ENCODE results near the gene GM2A. TPM values are rescaled to one million over a fixed set of nuclear protein-coding genes. Genes with fewer than 3 reads are reported as not detected.
A peak's percentile ranks its signal among the peaks of the same experiment; 100 is the strongest.
"Not testable (repeated sequence)": the region's sequence is repeated elsewhere in the genome, so short reads cannot be mapped to it uniquely, and the experiment has no call there.

Gene GM2A
- total RNA-seq, 3 donors from 2014 or later, result 22.0 to 32.1 (median 30.9) TPM

- H3K4me3 ChIP-seq, result no peak overlapping the region
- DNase-seq, result peak in 1 of 3 donors; percentile 11
- TF ChIP-seq, protein P1, sequence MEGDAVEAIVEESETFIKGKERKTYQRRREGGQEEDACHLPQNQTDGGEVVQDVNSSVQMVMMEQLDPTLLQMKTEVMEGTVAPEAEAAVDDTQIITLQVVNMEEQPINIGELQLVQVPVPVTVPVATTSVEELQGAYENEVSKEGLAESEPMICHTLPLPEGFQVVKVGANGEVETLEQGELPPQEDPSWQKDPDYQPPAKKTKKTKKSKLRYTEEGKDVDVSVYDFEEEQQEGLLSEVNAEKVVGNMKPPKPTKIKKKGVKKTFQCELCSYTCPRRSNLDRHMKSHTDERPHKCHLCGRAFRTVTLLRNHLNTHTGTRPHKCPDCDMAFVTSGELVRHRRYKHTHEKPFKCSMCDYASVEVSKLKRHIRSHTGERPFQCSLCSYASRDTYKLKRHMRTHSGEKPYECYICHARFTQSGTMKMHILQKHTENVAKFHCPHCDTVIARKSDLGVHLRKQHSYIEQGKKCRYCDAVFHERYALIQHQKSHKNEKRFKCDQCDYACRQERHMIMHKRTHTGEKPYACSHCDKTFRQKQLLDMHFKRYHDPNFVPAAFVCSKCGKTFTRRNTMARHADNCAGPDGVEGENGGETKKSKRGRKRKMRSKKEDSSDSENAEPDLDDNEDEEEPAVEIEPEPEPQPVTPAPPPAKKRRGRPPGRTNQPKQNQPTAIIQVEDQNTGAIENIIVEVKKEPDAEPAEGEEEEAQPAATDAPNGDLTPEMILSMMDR (IDR thresholded peaks at IDR 0.05), result no peak
- no peaks in the 10 kb centered on the region for H3K9me3 ChIP-seq
- H3K4me1 ChIP-seq (ENCODE audit: low read depth), result no peaks in the 10 kb centered on the region
- no peaks in the 10 kb centered on the region for H3K36me3 ChIP-seq (ENCODE audit: low read depth)
- intact Hi-C loops (cut with DNase I, micrococcal nuclease), result no loop called here
- peak; percentile 54 for ATAC-seq
Observed at GRCh38 chr5:151298063-151298855, 45.3 kb downstream of the GM2A start.

- H3K4me3 ChIP-seq, result no peak within 1 kb of the TSS
- H3K4me1 ChIP-seq (ENCODE audit: low read depth), result no peaks in the 10 kb centered on the region
- TF ChIP-seq, protein P1 (IDR thresholded peaks at IDR 0.05), result no peak
- no peaks in the 10 kb centered on the region for H3K9me3 ChIP-seq
- H3K36me3 ChIP-seq (ENCODE audit: low read depth), result no peaks in the 10 kb centered on the region
- intact Hi-C loops (cut with DNase I, micrococcal nuclease), result no loop called here
- DNase-seq, result no peak
- ATAC-seq, result no peak
Observed at GRCh38 chr5:151303666-151304065, 50.7 kb downstream of the GM2A start, which contains the start of gene SLC36A3. Gene SLC36A3, minus strand, starts transcription at chr5:151303766. Its CDS starts 412 bp downstream, at chr5:151303354.

- H3K36me3 ChIP-seq (ENCODE audit: low read depth); H3K4me3 ChIP-seq; intact Hi-C loops (cut with DNase I, micrococcal nuclease); H3K4me1 ChIP-seq (ENCODE audit: low read depth); DNase-seq; H3K9me3 ChIP-seq; ATAC-seq: not testable (repeated sequence)
Observed at GRCh38 chr5:151309266-151309665, 56.3 kb downstream of the GM2A start.

GRCh38 chr5:151309821-151310220, 56.8 kb downstream of the GM2A start:
- ATAC-seq; H3K4me3 ChIP-seq; H3K9me3 ChIP-seq; H3K36me3 ChIP-seq (ENCODE audit: low read depth); H3K4me1 ChIP-seq (ENCODE audit: low read depth); DNase-seq; intact Hi-C loops (cut with DNase I, micrococcal nuclease): not testable (repeated sequence)

DNA sequence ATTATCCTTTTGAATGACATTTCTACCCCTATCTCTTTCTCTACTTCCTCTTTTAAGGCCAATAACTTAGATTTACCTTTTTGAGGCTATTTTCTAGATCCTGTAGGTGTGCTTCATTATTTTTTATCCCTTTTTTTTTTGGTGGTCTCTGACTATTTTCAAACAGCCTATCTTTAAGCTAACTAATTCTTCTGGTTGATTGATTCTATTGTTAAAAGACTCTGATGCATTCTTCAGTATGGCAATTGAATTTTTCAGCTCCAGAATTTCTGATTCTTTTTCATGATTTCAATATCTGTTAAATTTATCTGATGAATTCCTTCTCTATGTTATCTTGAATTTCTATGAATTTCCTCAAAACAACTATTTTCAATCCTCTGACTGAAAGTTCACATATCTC, 57.9 kb downstream of the GM2A start:
- Histone ChIP-seq H3K4me1 (ENCODE audit: low read depth) (no peaks in the 10 kb centered on the region), H3K4me3 (no peak overlapping the region), H3K36me3 (ENCODE audit: low read depth) (no peaks in the 10 kb centered on the region), H3K9me3 (no peaks in the 10 kb centered on the region)
- no peak for DNase-seq
- ATAC-seq, result no peak
- intact Hi-C loops (cut with DNase I, micrococcal nuclease), result no loop called here
- TF ChIP-seq, protein P1 (IDR thresholded peaks at IDR 0.05), result no peak

- intact Hi-C loops (cut with DNase I, micrococcal nuclease), result no loop called here
- ATAC-seq (no peak), DNase-seq (no peak)
- no peak overlapping the region for H3K4me3 ChIP-seq
- no peaks in the 10 kb centered on the region for H3K9me3 ChIP-seq
- no peaks in the 10 kb centered on the region for H3K4me1 ChIP-seq (ENCODE audit: low read depth)
- H3K36me3 ChIP-seq (ENCODE audit: low read depth), result no peaks in the 10 kb centered on the region
- TF ChIP-seq, protein P1 (IDR thresholded peaks at IDR 0.05), result no peak
Observed at GRCh38 chr5:151312756-151313324, 59.9 kb downstream of the GM2A start.
